HCT116 (cell line): ENCODE data around the gene SPAG6. TPM values are rescaled to one million over a fixed set of nuclear protein-coding genes. Genes with fewer than 3 reads are reported as not detected.

Source experiments
- ATAC-seq: fragments of 200-7000 bp; cut with Tn5 transposase; 2 replicates; pipeline ENCODE4 v1.9.1; 2020; ENCODE audit warnings: mild to moderate bottlenecking, moderate library complexity
- BruUV-seq: library from RNA; stranded (reverse); fragments of 400-500 nt; replicated peaks from 2 replicates; lab custom pipeline; 2021; lab: Mats Ljungman, UMichigan
- CTCF ChIA-PET: fragments of 300-600 bp; sonication (Branson Sonifier 250); formaldehyde crosslinking; loops from one replicate; lab custom pipeline; 2021; ENCODE audit warnings: antibody characterized with exemption; lab: Charles Lee
- POLR2A ChIA-PET: fragments of 300-600, 350-600 bp; sonication (Branson Sonifier 250); formaldehyde crosslinking; loops from one replicate; lab custom pipeline; 2021; ENCODE audit warnings: antibody characterized with exemption; lab: Charles Lee
- RAD21 ChIA-PET, 2 experiments: fragments of 300-600 bp; sonication (Branson Sonifier 250); formaldehyde crosslinking; loops; one replicate each; lab custom pipeline; 2023; ENCODE audit warnings: low total read pairs in 2 of 2; ENCODE audit not compliant: uncharacterized antibody in 2 of 2, unreplicated experiment in 2 of 2, low non-redundant PET in 1 of 2; lab: Charles Lee
- DNase-seq: peaks from one replicate; pipeline ENCODE4 v3.0.0-alpha.2; 2010; ENCODE audit warnings: low read depth, low spot score
- H2AFZ ChIP-seq: fragments of 200-600 bp; shearing (Covaris generic), sonication (generic); 2 replicates; pipeline ENCODE4 v1.6.1; 2017; ENCODE audit warnings: low read depth, mixed run types, mixed read lengths, antibody characterized with exemption, low read length; ENCODE audit not compliant: poor library complexity, severe bottlenecking
- H3K27ac ChIP-seq: 2 replicates; pipeline ENCODE4 v1.5.1; 2012; ENCODE audit warnings: low read depth, low read length
- H3K27me3 ChIP-seq: fragments of 200-600 bp; sonication (generic); 2 replicates; pipeline ENCODE4 v1.6.1; 2016; ENCODE audit warnings: mixed run types, low read length, mixed read lengths; ENCODE audit not compliant: insufficient read depth
- H3K36me3 ChIP-seq, 2 experiments: fragments of 200-500 bp in 1 of 2; fragments of 200-600 bp in 1 of 2; sonication (Bioruptor generic) in 1 of 2; sonication (generic) in 1 of 2; 2 replicates each; pipeline versions ENCODE4 v1.5.1 to v1.6.1; 2014 to 2016; ENCODE audit warnings: low read length in 2 of 2, inconsistent platforms in 1 of 2, mixed read lengths in 1 of 2, mixed run types in 1 of 2; ENCODE audit not compliant: insufficient read depth in 2 of 2, control insufficient read depth in 1 of 2
- H3K4me1 ChIP-seq, 2 experiments: fragments of 200-600 bp in 1 of 2; sonication (generic) in 1 of 2; 2 replicates each; pipeline versions ENCODE4 v1.5.1 to v1.6.1; 2012 to 2017; ENCODE audit warnings: low read length in 2 of 2, inconsistent platforms in 1 of 2, mild to moderate bottlenecking in 1 of 2, mixed read lengths in 1 of 2, mixed run types in 1 of 2, moderate library complexity in 1 of 2; ENCODE audit not compliant: insufficient read depth in 2 of 2, control insufficient read depth in 1 of 2
- H3K4me2 ChIP-seq: fragments of 200-600 bp; sonication (generic); 2 replicates; pipeline ENCODE4 v1.6.1; 2017; ENCODE audit warnings: mixed run types, low read length, mixed read lengths
- H3K4me3 ChIP-seq, 2 experiments: fragments of 200-600 bp in 1 of 2; sonication (generic) in 1 of 2; replicated peaks in 1 of 2; 2 replicates each; pipeline ENCODE4 v1.5.1; 2011 to 2016; ENCODE audit warnings: low read length in 2 of 2, control low read depth in 1 of 2, low read depth in 1 of 2, mild to moderate bottlenecking in 1 of 2, mixed read lengths in 1 of 2, mixed run types in 1 of 2
- H3K79me2 ChIP-seq: fragments of 200-600 bp; sonication (generic); 2 replicates; pipeline ENCODE4 v1.6.1; 2017; ENCODE audit warnings: mild to moderate bottlenecking, mixed run types, low read length, moderate library complexity, mixed read lengths; ENCODE audit not compliant: insufficient read depth
- H3K9ac ChIP-seq: fragments of 200-600 bp; sonication (generic); 2 replicates; pipeline ENCODE4 v1.6.1; 2016; ENCODE audit warnings: low read length, mixed read lengths
- H3K9me2 ChIP-seq: fragments of 200-600 bp; sonication (generic), shearing (Covaris generic); 2 replicates; pipeline ENCODE4 v1.6.1; 2017; ENCODE audit warnings: mixed run types, mild to moderate bottlenecking, moderate library complexity; ENCODE audit not compliant: insufficient read depth
- H3K9me3 ChIP-seq, 2 experiments: fragments of 200-500 bp in 1 of 2; fragments of 200-600 bp in 1 of 2; sonication (Bioruptor generic) in 1 of 2; sonication (generic) in 1 of 2; 2 replicates each; pipeline ENCODE4 v1.6.1; 2014 to 2017; ENCODE audit warnings: low read length in 2 of 2, mixed read lengths in 2 of 2, inconsistent platforms in 1 of 2, low read depth in 1 of 2, mild to moderate bottlenecking in 1 of 2, mixed run types in 1 of 2, moderate library complexity in 1 of 2; ENCODE audit not compliant: control insufficient read depth in 1 of 2, insufficient read depth in 1 of 2
- H4K20me1 ChIP-seq: fragments of 200-600 bp; sonication (generic), shearing (Covaris generic); 2 replicates; pipeline ENCODE4 v1.6.1; 2017; ENCODE audit warnings: mixed run types, mild to moderate bottlenecking, moderate library complexity; ENCODE audit not compliant: insufficient read depth
- CBX3 ChIP-seq: IDR thresholded peaks from 2 replicates; pipeline ENCODE4 v1.6.1; 2012; ENCODE audit warnings: low read depth
- CEBPB ChIP-seq: IDR thresholded peaks from 2 replicates; pipeline ENCODE4 v1.6.1; 2012; ENCODE audit warnings: low read depth
- EGR1 ChIP-seq: IDR thresholded peaks from 2 replicates; pipeline ENCODE4 v1.6.1; 2012; ENCODE audit warnings: low read depth
- ELF1 ChIP-seq: IDR thresholded peaks from 2 replicates; pipeline ENCODE4 v1.6.1; 2012; ENCODE audit warnings: low read depth, borderline replicate concordance
- EZH2 ChIP-seq: fragments of 200-600 bp; sonication (generic); IDR thresholded peaks from 2 replicates; pipeline ENCODE4 v1.6.1; 2017; ENCODE audit warnings: antibody characterized with exemption, mixed run types
- EZH2phosphoT487 ChIP-seq: fragments of 200-600 bp; IDR thresholded peaks from 2 replicates; pipeline ENCODE4 v1.6.1; 2018; ENCODE audit warnings: antibody characterized with exemption, borderline replicate concordance
- POLR2AphosphoS5 ChIP-seq: IDR thresholded peaks from 2 replicates; pipeline ENCODE4 v1.6.1; 2011; ENCODE audit warnings: mild to moderate bottlenecking, low read depth, low read length, moderate library complexity
- RAD21 ChIP-seq: IDR thresholded peaks from 2 replicates; pipeline ENCODE4 v1.6.1; 2012; ENCODE audit warnings: low read depth, mild to moderate bottlenecking
- SIN3A ChIP-seq: IDR thresholded peaks from 2 replicates; pipeline ENCODE4 v1.6.1; 2012; ENCODE audit warnings: low read depth
- SP1 ChIP-seq: IDR thresholded peaks from 2 replicates; pipeline ENCODE4 v1.6.1; 2012; ENCODE audit warnings: low read depth
- SRF ChIP-seq: IDR thresholded peaks from 2 replicates; pipeline ENCODE4 v1.6.1; 2012; ENCODE audit warnings: low read depth
- TCF7L2 ChIP-seq: IDR thresholded peaks from 2 replicates; pipeline ENCODE4 v1.7.0; 2011; ENCODE audit warnings: borderline replicate concordance, inconsistent platforms; ENCODE audit not compliant: insufficient read depth, insufficient read length; ENCODE audit errors: extremely low read depth
- YY1 ChIP-seq: IDR thresholded peaks from 2 replicates; pipeline ENCODE4 v1.6.1; 2011; ENCODE audit warnings: low read length, low read depth, moderate library complexity, mild to moderate bottlenecking; ENCODE audit not compliant: insufficient replicate concordance; ENCODE audit errors: extremely low read depth
- ZFX ChIP-seq: fragments of 450-650 bp; IDR thresholded peaks from 2 replicates; pipeline ENCODE4 v1.6.1; 2017
- intact Hi-C: fragments of 100-400 bp; cut with micrococcal nuclease; formaldehyde crosslinking; loops from 2 replicates; pipeline ENCODE4 v1.10.0; 2022
- total RNA-seq: library from RNA; stranded (reverse); gene quantifications from one replicate; pipeline ENCODE4 v1.2.1, GENCODE V29; 2021; ENCODE audit not compliant: unreplicated experiment
- TF ChIP-seq, protein P1 (sequence below): IDR thresholded peaks from 2 replicates; pipeline ENCODE4 v1.6.1; 2011; ENCODE audit warnings: mild to moderate bottlenecking, low read length, moderate library complexity; ENCODE audit not compliant: insufficient replicate concordance; ENCODE audit errors: extremely low read depth
- TF ChIP-seq, protein P2 (sequence below): IDR thresholded peaks from 2 replicates; pipeline ENCODE4 v1.6.1; 2012
- TF ChIP-seq, protein P3 (sequence below): IDR thresholded peaks from 2 replicates; pipeline ENCODE4 v1.6.1; 2012; ENCODE audit warnings: low read depth
- TF ChIP-seq, protein P4 (sequence below), 3 experiments: fragments of 200-600 bp in 1 of 3; sonication (generic) in 1 of 3; IDR thresholded peaks in 2 of 3; conservative IDR thresholded peaks in 1 of 3; 2 replicates each; pipeline ENCODE4 v1.5.1; 2012 to 2017; ENCODE audit warnings: low read depth in 2 of 3, low read length in 2 of 3, antibody characterized with exemption in 1 of 3, borderline replicate concordance in 1 of 3, control low read depth in 1 of 3, mild to moderate bottlenecking in 1 of 3, mixed read lengths in 1 of 3, mixed run types in 1 of 3, moderate library complexity in 1 of 3; ENCODE audit not compliant: insufficient read depth in 1 of 3

Gene SPAG6
- total RNA-seq, 1 experiment from 2014 or later, result not detected

DNA sequence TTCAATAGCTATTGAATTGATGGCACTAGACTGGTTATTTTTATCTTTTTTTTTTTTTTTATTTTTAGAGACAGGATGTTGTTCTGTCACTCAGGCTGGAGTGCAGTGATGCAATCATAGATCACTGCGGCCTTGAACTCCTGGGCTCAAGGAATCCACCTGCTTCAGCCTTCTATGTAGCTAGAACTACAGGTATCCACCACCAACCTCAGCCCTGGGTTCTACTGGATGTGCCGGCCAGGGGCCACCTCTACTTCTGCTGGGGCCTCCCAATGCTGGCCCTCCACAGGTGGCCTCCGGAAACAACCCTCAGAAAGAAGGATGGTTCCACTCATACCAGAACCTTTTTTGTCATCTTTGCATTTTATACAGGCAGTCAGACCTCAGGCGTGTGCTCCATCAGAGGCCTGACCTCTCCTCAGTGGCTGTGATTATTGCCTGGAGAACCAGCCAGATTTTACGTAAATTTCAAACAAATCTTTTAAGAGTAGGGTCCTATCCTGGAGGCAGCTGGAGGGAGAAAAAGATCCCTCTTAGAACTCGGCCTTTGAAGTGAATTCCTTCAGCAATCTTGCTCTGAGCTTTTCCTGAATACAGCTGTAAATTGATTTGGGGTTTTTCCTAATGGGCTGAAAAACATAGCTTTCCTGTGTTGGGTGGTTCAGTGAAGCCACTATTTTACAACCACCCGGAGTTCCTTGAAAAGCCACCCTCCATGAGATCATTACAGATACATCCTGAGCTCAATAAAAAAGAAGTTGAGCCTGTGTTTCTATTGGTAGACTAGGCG is 110.0 kb downstream of the SPAG6 start:
- TF ChIP-seq CEBPB (no peak), EZH2phosphoT487 (no peak), EZH2 (no peak), ELF1 (no peak), SIN3A (no peak), POLR2AphosphoS5 (no peak), RAD21 (no peak), ZFX (no peak), TCF7L2 (no peak), CBX3 (no peak), SRF (no peak), EGR1 (no peak), SP1 (no peak), YY1 (no peak)
- TF ChIP-seq, protein P1, sequence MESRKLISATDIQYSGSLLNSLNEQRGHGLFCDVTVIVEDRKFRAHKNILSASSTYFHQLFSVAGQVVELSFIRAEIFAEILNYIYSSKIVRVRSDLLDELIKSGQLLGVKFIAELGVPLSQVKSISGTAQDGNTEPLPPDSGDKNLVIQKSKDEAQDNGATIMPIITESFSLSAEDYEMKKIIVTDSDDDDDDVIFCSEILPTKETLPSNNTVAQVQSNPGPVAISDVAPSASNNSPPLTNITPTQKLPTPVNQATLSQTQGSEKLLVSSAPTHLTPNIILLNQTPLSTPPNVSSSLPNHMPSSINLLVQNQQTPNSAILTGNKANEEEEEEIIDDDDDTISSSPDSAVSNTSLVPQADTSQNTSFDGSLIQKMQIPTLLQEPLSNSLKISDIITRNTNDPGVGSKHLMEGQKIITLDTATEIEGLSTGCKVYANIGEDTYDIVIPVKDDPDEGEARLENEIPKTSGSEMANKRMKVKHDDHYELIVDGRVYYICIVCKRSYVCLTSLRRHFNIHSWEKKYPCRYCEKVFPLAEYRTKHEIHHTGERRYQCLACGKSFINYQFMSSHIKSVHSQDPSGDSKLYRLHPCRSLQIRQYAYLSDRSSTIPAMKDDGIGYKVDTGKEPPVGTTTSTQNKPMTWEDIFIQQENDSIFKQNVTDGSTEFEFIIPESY, result no peak
- TF ChIP-seq, protein P2, sequence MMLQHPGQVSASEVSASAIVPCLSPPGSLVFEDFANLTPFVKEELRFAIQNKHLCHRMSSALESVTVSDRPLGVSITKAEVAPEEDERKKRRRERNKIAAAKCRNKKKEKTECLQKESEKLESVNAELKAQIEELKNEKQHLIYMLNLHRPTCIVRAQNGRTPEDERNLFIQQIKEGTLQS, result no peak
- TF ChIP-seq, protein P3, sequence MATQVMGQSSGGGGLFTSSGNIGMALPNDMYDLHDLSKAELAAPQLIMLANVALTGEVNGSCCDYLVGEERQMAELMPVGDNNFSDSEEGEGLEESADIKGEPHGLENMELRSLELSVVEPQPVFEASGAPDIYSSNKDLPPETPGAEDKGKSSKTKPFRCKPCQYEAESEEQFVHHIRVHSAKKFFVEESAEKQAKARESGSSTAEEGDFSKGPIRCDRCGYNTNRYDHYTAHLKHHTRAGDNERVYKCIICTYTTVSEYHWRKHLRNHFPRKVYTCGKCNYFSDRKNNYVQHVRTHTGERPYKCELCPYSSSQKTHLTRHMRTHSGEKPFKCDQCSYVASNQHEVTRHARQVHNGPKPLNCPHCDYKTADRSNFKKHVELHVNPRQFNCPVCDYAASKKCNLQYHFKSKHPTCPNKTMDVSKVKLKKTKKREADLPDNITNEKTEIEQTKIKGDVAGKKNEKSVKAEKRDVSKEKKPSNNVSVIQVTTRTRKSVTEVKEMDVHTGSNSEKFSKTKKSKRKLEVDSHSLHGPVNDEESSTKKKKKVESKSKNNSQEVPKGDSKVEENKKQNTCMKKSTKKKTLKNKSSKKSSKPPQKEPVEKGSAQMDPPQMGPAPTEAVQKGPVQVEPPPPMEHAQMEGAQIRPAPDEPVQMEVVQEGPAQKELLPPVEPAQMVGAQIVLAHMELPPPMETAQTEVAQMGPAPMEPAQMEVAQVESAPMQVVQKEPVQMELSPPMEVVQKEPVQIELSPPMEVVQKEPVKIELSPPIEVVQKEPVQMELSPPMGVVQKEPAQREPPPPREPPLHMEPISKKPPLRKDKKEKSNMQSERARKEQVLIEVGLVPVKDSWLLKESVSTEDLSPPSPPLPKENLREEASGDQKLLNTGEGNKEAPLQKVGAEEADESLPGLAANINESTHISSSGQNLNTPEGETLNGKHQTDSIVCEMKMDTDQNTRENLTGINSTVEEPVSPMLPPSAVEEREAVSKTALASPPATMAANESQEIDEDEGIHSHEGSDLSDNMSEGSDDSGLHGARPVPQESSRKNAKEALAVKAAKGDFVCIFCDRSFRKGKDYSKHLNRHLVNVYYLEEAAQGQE, result no peak
- TF ChIP-seq, protein P4, sequence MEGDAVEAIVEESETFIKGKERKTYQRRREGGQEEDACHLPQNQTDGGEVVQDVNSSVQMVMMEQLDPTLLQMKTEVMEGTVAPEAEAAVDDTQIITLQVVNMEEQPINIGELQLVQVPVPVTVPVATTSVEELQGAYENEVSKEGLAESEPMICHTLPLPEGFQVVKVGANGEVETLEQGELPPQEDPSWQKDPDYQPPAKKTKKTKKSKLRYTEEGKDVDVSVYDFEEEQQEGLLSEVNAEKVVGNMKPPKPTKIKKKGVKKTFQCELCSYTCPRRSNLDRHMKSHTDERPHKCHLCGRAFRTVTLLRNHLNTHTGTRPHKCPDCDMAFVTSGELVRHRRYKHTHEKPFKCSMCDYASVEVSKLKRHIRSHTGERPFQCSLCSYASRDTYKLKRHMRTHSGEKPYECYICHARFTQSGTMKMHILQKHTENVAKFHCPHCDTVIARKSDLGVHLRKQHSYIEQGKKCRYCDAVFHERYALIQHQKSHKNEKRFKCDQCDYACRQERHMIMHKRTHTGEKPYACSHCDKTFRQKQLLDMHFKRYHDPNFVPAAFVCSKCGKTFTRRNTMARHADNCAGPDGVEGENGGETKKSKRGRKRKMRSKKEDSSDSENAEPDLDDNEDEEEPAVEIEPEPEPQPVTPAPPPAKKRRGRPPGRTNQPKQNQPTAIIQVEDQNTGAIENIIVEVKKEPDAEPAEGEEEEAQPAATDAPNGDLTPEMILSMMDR (IDR thresholded peaks at IDR 0.05 in 2 of 3, conservative IDR thresholded peaks at IDR 0.05 in 1 of 3; ENCODE audit: borderline replicate concordance in 1 of 3, insufficient read depth in 1 of 3, low read depth in 2 of 3, low read length in 2 of 3), result no peak
- DNase-seq (no peak), ATAC-seq (no peak)
- H3K4me2 ChIP-seq, result no peak overlapping the region
- no peak overlapping the region for H3K4me3 ChIP-seq
- no peak overlapping the region for H3K9ac ChIP-seq
- H3K4me1 ChIP-seq, result no peaks in the 10 kb centered on the region
- H3K9me2 ChIP-seq, result no peaks in the 10 kb centered on the region
- no peaks in the 10 kb centered on the region for H4K20me1 ChIP-seq
- no TSS peak for BruUV-seq
- intact Hi-C loops, result no loop called here
- no peaks in the 10 kb centered on the region for H3K9me3 ChIP-seq
- H3K27ac ChIP-seq, result no peak overlapping the region
- ChIA-PET CTCF (interaction anchor here (1.5 kb wide), 1 partner anchor 19 kb away, joined by 3 read pairs; no protein-coding TSS in a partner anchor), RAD21 (interaction anchor here in 1 of 2 experiments (0.7 kb wide), 1 partner anchor 981 kb away, joined by 3 read pairs; no protein-coding TSS in a partner anchor), POLR2A (interaction anchor here (1.0 kb wide), 1 partner anchor 18 kb away, joined by 3 read pairs; no protein-coding TSS in a partner anchor)
- no peak overlapping the region for H2AFZ ChIP-seq
- no peaks in the 10 kb centered on the region for H3K36me3 ChIP-seq
- no peaks in the 10 kb centered on the region for H3K79me2 ChIP-seq
- H3K27me3 ChIP-seq, result no peaks in the 10 kb centered on the region
